AG04450 (cell line): ENCODE measurements around the gene PRMT6. TPM values are rescaled to one million over a fixed set of nuclear protein-coding genes. Genes with fewer than 3 reads are reported as not detected.

Experiments used
- CTCF ChIA-PET: fragments of 300-600, 350-600 bp; formaldehyde crosslinking; extraction: SDS; loops from one replicate; lab custom pipeline; 2022; ENCODE audit warnings: antibody characterized with exemption, inconsistent platforms; lab: Charles Lee
- POLR2A ChIA-PET: fragments of 350-600 bp; formaldehyde crosslinking; extraction: SDS; loops from one replicate; lab custom pipeline; 2021; ENCODE audit warnings: antibody characterized with exemption, inconsistent platforms; lab: Yijun Ruan, JAX
- DNase-seq: peaks from one replicate; pipeline ENCODE4 v3.0.0-alpha.2; 2011; ENCODE audit warnings: low read depth, low spot score
- H3K27ac ChIP-seq: one replicate; pipeline ENCODE4 v1.5.1; 2012; ENCODE audit warnings: low read depth, low read length, control low read depth
- H3K27me3 ChIP-seq: one replicate; pipeline ENCODE4 v1.6.0; 2012; ENCODE audit warnings: low read length; ENCODE audit not compliant: control insufficient read depth, insufficient read depth
- H3K4me3 ChIP-seq: 2 replicates; pipeline ENCODE4 v1.5.1; 2011; ENCODE audit warnings: mild to moderate bottlenecking, low read depth, low read length, control low read depth
- H3K9me3 ChIP-seq: 2 replicates; pipeline ENCODE4 v1.5.1; 2012; ENCODE audit warnings: low read length; ENCODE audit not compliant: control insufficient read depth, insufficient read depth
- CTCF ChIP-seq: IDR thresholded peaks from 2 replicates; pipeline ENCODE4 v1.5.1; 2011; ENCODE audit warnings: low read depth, low read length, control low read depth, inconsistent platforms
- polyA plus RNA-seq: library from polyadenylated mRNA; depleted of rRNA; stranded (reverse); fragments of >200 nt; gene quantifications from 2 replicates; pipeline ENCODE4 v1.2.3, GENCODE V29; 2011; rRNA removed

Gene PRMT6
- polyA plus RNA-seq, 1 experiment = 14.9 TPM

- CTCF ChIA-PET = no interaction called here
- Histone ChIP-seq H3K4me3 (no peak overlapping the region), H3K27ac (no peak overlapping the region), H3K27me3 (no peaks in the 10 kb centered on the region), H3K9me3 (no peaks in the 10 kb centered on the region)
- no peak for DNase-seq
- POLR2A ChIA-PET = no interaction called here
- no peak for TF ChIP-seq CTCF
Observed at GRCh38 chr1:107096690-107097089, 40.2 kb downstream of the PRMT6 start.

GRCh38 chr1:107098961-107099360, 42.5 kb downstream of the PRMT6 start:
- POLR2A ChIA-PET = no interaction called here
- H3K27ac ChIP-seq = no peak overlapping the region
- CTCF ChIA-PET = no interaction called here
- no peak for TF ChIP-seq CTCF
- no peak overlapping the region for H3K4me3 ChIP-seq
- no peak for DNase-seq
- H3K9me3 ChIP-seq = no peaks in the 10 kb centered on the region
- no peaks in the 10 kb centered on the region for H3K27me3 ChIP-seq

- Histone ChIP-seq H3K4me3 (no peak overlapping the region), H3K27me3 (no peaks in the 10 kb centered on the region), H3K27ac (no peak overlapping the region), H3K9me3 (no peaks in the 10 kb centered on the region)
- ChIA-PET CTCF (no interaction called here), POLR2A (no interaction called here)
- TF ChIP-seq CTCF = no peak
- no peak for DNase-seq
Observed at GRCh38 chr1:107100331-107100984, 44.0 kb downstream of the PRMT6 start.

- ChIA-PET POLR2A (no interaction called here), CTCF (no interaction called here)
- Histone ChIP-seq H3K9me3 (no peaks in the 10 kb centered on the region), H3K27me3 (no peaks in the 10 kb centered on the region), H3K4me3 (no peak overlapping the region), H3K27ac (no peak overlapping the region)
- DNase-seq = no peak
- no peak for TF ChIP-seq CTCF
Observed at GRCh38 chr1:107105914-107106313, 49.4 kb downstream of the PRMT6 start.

Other genes starting within 250 kb of the PRMT6 start
- 0.32 and 0.40 TPM in 2 replicates for gene NTNG1, start 84.4 kb downstream of the PRMT6 start, polyA plus RNA-seq